HG02840 (cell line): ENCODE measurements around the gene CLHC1.

Source experiments
- ATAC-seq: cut with Tn5 transposase; IDR thresholded peaks from one replicate; pipeline ENCODE4 v1.9.1; 2021; ENCODE audit warnings: mild to moderate bottlenecking, moderate library complexity, moderate number of reproducible peaks; ENCODE audit not compliant: unreplicated experiment, low FRiP score

CLHC1 gene

GRCh38 chr2:55173438-55174054, 58.5 kb downstream of the CLHC1 start:
- ATAC-seq, result no peak

DNA sequence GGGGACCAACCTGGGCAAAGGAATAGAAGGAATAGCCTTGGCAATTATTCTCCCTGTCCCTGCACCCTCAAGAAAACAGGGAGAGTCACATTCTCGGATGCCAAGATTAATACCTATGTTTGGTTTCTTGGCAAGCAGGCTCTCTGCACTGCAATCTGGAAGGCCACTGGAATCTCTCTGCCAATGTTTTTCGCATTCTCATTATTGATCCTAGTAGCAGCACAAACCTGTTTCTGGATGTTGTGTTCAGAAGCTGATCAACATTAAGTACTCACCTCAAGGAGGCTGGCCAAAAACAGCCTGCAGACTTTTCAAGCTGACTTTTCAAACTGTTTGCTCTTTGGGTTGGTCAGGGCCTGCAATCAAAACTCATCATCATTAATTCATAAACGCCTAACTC, 62.2 kb downstream of the CLHC1 start:
- ATAC-seq, result no peak

DNA sequence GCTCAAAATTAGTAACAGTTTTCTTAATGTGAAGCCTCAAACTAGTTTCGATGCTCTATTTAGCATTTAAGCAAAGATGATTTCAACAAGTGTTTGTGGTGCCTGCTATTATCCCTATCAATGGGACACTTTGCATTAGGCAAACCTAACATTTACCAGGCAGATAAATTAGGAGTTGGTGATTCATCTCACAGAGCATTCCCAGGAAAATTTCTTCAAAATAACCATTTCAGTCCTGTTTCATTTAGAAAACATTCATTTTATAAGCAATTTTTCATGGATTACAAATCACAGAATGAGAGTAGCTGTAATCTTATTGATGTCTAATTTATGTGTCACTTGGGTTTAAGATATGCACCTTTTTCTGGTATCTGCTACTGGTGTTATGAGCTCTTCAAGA, 62.7 kb downstream of the CLHC1 start:
- no peak for ATAC-seq

DNA sequence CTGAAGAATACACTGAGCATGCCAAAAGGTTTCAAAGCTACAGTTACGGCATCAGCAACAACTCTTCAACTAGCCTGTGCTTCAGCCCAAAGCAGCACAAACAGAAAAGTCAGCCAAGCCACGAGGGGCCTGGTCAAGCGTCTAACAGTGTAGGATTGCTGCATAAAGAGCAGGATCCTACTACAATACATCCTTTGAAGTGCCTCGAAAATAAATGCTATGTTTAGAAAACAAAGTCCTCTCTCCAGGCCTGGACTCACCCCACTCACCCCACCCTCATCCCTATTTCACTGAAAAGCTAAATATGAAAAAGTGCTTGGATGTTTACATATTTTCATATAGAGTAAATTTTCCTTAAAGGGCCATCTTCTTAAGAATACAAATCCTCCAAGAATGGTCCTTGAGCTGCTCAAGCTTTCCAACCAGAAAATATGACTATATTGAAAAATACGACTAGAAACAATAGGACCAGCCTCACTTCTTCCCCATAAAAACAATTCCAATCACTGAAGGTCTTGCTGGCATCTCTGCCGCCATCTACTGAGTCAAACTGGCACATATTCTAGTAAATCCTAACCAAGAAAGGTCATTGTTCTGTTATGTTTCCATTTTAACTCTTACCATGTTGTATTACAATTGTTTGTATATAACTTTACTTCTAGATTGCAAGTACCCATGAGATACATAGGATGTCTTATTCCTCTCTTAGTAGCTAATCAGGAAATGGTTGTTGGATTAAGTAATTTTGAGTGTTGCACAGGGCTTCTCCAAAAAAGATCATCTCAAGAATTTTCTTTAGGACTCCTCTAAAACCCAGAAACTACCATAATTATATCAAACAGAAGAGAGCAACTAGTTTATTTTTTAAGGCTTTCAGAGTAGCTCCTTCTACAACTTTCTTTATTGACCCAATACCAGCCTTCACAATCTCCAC, 63.6 kb downstream of the CLHC1 start:
- no peak for ATAC-seq

GRCh38 chr2:55165626-55166025, 66.5 kb downstream of the CLHC1 start:
- ATAC-seq, result no peak

DNA sequence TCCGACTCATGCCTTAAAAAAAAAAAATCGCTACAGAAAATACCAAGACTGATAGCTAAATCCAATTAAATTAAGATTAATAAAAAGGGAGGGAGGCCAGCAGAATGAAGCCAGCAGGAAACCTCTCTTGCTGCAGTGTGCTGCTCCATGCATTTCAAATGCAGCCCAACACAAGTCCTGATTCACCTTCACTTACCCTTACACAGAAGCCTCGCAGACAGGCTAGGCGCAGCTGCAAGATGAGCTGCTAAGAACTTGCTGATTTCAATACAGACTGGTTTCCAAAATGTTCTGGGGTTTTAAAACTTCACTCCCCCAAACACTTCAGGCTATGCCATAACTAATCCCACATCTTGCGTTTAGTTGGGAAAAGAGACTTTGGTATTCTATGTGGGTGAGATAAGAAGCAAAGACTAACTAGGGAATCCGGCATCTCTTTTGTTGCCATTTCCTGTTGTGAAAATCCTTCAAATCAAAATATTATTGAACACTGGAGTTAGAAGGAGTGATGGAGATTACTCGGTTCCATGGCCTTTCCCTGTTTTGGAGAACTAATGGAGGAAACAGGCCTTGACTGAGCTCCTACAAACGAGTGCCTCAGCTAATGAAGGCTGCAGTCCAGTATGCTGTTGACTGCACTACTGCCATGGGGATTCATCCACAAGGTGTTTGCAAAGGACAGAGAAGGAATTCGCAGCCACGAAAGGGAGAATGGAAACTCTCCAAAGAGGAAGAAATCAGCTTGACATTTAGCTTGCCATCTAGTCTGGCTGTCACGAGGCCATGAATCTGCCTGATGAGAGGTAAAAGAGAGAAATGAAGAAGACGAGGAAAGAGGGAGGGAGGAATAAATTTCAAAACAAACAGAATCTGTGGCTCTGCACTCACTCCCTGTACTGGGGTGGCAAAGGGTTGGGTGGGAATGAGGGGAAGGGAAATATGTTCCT, 67.3 kb downstream of the CLHC1 start:
- ATAC-seq, result no peak

DNA sequence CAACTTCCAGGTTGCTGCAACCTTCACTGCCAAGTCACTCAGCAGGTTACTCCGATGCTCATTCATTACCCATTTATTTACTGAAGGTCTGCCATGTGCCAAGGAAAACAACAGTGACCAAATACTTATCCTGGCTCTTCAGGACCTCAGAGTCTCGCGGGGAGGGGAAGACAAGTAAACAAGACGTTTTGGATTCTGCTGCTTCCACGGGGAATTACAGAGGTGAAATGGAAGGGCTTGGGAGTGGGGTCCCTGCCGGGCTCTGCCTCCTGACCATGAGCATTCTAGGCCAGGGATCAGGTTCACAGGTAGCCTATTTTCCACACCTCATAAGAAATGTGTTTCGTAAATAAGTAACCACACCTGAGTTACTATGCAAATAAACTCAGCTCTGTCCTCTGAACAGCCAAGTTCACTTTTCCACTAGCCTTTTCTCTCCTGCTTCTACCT, 68.1 kb downstream of the CLHC1 start:
- no peak for ATAC-seq

GRCh38 chr2:55163274-55163721, 68.8 kb downstream of the CLHC1 start:
- no peak for ATAC-seq

- ATAC-seq, result no peak
Observed at GRCh38 chr2:55162284-55163006, 69.6 kb downstream of the CLHC1 start.

GRCh38 chr2:55161295-55162210, 70.5 kb downstream of the CLHC1 start:
- ATAC-seq, result no peak

DNA sequence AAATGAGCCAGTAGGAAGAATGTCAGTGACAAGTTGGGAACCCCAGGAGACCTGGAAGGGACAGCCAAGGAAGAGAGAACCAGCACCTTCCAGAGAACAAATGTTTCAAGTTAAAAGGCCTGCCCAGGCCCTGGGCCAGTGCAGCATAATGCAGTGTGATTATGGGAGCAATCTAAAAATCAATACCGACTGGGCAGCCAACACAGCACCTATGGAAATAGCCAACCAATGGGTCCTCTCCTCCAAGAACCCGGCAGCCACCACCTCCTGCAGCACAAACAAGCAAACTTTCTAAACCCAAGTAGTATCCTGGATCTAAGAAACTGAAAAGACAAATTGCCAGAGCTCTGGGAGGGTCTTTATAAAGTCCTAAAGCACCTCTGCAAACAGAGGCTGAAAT, 71.7 kb downstream of the CLHC1 start:
- ATAC-seq, result no peak

GRCh38 chr2:55159752-55160151, 72.3 kb downstream of the CLHC1 start:
- no peak for ATAC-seq

DNA sequence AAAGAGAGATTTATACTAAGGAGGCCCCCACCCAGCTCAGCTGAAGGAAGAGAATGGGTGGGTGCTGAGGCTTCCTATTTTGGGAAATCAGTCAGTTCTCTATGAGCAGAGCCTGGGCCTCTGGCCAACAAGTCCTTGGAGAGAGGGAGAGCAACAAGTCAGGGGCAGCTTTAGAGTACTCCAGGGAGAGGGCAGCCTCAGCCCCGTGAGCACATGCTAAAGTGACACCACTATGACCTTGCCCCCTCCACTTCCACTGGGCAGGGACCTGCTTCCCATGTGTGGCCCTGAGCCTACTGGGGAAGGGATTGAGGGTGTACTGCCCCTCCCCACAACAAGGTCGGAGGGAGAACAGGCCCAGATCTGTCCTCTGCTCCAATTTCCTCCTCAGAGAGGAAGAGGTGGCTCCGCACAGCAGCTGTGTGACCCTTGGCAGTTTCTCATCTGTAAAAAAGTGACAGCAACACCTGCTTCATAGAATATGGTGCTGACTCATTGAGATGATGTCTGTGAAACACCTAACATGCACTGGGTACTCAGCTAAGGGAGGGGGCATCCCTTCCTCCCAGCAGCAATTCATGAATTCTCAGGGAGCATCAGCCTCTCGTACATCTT, 72.9 kb downstream of the CLHC1 start:
- no peak for ATAC-seq

GRCh38 chr2:55158111-55158814, 73.8 kb downstream of the CLHC1 start:
- no peak for ATAC-seq

DNA sequence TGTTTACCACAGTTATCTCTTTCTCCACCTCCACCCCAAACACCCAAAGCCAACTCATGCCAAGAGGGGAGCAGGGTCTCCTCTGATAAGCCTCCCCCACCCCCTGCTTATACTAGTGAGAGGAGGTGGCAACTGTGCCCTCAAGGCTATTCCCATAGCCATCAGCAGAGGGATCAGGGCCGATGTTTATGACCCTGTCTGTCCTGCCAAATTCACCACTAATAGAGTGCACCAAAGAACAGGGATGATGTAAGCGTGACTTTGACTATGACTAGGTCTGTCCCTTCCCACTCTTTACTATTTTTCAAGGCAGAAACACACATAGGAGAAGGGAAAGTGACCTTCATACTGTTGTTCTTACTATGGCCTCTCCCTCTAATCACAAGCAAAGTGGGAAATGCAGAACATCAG, 74.6 kb downstream of the CLHC1 start:
- no peak for ATAC-seq

DNA sequence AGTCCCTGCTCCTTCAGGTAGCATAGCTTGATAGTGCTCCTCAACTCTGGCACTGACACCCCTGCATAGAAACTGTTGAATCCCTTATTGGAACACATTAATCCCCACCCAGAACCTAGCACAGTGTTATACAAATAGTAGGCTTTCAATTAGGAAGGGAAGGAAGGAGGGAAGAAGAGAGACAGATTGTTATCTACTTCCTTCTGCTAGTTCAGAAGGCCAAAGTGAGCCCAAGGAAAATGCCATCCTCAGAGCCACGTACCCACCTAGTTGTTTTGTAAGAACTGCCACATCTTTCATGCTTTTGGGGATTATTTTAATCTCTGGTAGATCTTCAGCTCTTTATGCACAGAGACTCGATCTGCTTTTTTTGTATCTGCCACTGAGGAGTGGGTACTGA, 75.1 kb downstream of the CLHC1 start:
- no peak for ATAC-seq

DNA sequence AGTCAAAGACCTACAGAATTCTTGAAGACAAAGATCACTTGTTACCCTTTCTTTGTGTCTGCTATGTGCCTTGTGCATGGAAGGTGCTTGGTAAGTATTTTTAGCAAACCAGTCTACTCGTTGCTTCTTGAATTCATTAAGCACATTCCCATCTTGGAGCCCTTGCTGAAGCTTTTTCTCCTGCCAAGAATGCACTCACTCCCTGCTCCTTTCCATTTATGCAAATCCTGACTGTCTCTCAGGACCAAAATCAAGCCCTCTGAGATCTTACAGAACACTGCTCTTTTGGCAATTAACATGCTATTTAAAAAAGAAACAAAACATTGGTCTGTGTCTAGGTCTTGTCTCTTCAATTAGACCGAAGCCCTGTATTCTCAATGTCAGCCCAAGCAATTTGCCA, 75.8 kb downstream of the CLHC1 start:
- no peak for ATAC-seq

DNA sequence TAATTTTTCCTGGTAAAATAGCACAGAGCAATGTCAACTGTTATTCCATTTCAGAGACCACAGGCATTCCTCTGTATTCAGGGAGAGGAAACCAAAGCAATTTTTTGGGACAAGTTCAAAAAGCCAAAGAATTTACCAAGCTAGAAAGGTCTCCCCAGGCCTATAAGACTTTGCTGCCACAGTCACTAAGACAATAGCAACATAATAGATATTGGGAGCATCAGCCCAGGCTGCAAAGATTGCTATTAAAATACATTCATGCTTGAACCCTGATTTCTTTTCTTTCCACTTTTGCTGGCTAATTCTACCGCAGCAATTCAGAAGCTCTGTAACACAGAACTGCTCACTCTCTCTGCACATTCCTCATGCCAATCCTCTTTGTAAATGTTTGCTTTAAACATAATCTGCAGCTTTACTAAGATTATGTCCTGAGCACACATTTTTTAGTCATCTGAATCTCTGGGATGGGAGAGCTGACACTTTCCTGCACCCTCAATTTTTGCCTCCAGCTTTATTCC, 76.3 kb downstream of the CLHC1 start:
- ATAC-seq, result no peak
